HG03060 (cell line): ENCODE results near the gene MED4.

Experiments used
- ATAC-seq: cut with Tn5 transposase; IDR thresholded peaks from one replicate; pipeline ENCODE4 v1.9.1; 2021; ENCODE audit warnings: low read depth, moderate number of reproducible peaks; ENCODE audit not compliant: unreplicated experiment

MED4 gene, protein sequence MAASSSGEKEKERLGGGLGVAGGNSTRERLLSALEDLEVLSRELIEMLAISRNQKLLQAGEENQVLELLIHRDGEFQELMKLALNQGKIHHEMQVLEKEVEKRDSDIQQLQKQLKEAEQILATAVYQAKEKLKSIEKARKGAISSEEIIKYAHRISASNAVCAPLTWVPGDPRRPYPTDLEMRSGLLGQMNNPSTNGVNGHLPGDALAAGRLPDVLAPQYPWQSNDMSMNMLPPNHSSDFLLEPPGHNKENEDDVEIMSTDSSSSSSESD

DNA sequence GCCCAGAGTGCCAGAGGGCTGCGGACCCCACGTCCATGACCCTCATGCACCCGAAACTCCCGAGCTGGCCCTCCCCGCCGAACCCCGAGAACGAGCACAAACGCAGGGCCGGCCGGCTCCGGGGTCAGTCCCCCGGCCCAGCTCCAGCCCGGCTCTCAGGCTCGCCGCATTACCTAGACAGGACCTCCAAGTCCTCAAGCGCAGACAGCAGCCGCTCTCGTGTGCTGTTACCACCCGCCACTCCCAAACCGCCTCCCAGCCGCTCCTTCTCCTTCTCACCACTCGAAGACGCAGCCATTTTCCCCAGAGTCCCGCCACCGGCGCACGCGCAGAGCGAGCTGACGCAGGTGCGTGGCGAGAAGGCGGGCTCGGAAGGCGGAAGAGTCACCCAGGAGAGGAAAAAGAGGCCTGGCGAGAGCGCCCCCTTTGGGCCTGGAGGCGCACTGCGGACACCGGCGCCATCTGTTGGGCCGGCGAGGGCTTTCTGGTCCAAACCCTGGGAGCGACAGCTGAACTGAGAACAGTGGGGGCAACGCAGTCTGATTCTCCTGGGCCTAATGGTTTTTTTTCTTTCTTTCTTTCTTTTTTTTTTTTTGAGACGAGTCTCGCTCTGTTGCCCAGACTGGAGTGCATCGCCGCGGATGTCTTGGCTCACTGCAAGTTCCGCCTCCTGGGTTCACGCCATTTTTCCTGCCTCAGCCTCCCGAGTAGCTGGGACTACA lies at the start of gene MED4:
TSS of gene MED4 (minus strand) at position 324 of the 722 bp plus-strand sequence. CDS start at position 298, 26 bp downstream.
- peak; percentile 83 for ATAC-seq

DNA sequence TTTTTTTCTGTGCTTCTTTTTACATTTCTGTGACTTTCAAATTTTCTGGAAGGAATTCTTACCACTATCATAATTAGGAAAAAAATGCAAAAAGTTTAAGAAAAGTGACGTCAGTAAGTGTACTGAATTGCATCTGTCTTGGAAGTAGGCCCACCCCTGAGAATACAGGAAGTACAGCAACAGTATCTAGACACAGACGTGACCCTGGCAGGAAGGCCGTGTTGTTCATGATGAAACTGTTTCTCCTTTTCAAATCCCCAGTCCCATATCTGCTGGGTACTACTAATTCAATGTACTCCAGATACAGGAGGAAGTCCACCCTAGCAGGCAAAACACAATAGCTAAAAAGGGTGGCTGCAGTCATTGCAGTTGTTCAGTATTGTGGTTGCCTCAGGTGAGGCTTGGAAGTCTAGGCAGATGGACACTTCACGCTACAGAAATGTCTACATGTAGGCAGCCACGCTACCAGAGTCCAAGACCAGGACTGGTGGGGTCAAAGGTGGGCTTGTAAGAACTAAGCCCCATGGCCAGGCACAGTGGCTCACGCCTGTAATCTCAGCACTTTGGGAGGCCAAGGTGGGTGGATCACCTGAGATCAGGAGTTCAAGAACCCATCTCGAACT lies 49.6 kb upstream of the MED4 start:
- no peak for ATAC-seq

DNA sequence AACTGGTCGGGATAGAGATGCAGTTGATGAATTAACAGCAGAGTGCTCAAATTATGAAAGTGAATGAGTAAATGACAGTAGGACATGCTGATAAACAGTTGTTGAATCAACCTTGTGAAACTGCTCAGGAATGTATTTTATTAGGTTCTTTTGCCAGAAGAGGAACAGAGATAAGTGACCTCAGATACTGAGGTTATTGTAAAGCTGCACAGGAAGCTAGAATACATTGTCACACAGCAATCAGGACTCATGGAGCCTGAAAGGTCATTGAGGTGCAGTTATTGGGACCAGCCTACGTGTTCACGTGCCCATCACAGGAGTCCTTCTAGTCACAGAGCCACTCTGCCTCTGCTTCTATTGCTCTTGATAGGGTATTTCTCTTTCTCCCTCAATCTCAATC lies 47.5 kb upstream of the MED4 start:
- ATAC-seq = peak; percentile 72

DNA sequence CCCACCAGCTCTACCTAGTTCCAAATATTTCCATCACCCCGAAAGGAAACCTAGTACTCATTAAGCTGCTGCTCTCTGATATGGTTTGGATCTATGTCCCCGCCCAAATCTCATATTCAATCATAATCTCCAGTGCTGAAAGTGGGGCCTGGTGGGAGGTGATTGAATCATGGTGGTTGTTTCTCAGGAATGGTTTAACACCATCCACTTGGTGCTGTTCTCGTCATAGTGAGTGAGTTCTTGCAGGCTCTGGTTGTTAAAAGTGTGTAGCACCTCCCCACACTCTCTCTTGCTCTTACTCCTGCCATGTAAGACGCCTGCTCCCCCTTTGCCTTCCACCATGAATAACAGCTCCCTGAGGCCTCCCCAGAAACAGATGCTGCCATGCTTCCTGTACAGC lies 43.4 kb upstream of the MED4 start:
- ATAC-seq = no peak

DNA sequence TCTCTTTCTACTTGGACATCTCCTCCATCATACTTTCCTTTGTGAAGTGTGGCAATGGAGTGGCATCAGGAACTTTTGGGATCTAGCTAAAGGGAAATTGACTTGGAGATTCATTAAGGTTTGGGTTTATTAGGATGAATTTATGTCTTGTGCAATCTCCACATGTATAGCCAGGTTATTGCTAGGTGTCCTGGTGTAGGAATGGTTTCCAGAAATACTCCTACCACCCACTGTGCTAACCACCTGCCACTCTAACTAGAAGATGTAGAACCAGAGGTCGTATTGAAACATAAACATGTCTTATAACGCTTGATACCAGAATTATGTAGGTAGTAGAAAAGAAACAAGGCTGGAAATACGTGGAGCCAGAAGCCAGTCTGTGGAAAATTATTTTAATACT lies 38.1 kb upstream of the MED4 start:
- no peak for ATAC-seq

DNA sequence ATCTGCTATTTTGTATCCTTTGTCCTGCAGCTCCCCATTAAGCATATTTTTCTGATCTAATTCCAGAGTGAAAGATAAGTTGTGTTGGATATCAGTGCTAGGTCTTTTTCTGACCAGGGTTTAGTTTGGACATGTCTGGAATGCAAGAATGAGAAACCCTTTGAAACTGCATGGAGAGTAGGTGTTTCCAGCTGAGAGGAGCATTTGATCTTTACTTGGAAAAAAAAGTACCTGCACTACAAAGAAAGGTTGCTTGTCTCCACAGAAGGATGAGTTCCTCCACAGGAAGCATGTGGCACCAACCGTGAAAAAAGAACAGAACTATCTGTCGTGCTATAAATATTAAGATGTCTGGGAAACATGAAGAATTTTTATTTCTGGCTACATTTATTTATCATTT lies 36.6 kb upstream of the MED4 start:
- ATAC-seq = no peak

DNA sequence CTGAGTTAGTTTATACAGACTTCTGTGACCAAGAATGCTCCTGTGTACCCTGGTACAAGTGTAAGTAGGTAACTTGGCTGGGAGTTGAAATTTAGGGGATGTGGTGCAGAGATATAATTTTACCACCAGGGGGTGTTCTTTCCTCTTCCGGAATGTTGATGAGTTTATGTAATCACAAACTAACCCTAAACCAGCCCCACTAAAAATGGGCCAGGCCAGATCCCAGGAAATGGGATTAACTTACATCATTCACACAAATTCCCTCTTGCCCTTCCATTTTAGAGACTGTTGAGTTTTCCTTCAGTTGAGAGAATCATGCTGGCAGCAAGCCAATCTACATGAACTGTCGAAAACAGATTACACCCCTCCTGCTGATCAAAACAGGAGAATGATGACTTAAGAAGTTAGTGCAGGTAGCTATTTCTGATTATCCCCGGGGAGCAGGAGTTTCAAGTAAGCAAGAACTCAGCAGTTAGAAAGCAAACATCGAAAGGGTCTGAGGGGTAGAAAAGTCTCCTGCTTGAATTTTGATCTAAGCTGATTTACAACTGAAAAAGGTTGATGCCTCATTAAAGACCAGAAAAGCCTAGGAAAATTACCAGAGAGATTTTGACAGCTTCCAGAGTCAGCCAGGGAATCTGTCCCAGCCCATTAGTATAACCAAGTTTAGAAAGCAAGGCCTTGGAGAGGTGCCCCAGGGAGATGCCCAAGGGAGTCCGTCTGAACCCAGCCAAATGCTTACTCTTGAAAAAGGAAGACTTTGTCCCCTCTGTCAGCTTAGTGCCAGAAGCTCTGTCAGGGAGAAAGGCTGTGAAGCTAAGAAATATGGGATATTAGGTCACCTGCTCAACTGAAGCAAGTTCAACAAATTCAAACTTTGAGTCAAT lies 32.3 kb upstream of the MED4 start:
- ATAC-seq = no peak

DNA sequence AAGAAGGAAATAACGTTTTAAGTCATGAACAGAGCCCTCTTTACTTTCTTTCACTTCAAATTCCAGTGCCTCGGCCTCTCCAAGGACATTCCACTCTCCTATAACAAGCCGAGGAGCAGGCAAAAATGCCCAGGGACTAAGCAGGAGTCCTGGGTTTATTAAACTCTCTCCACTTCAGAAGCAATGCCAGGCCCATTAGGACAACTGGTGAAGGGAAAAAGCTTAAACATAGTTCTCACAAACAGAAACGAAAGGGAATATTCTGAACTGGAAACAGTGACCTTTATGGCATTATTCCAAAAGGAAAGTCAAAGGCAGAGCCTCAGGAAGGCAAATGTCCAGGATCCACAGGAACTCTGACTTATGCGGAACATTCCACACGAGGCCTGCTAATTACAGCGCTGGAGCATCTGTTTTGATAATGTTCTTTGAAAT lies 30.9 kb upstream of the MED4 start:
- ATAC-seq = no peak

DNA sequence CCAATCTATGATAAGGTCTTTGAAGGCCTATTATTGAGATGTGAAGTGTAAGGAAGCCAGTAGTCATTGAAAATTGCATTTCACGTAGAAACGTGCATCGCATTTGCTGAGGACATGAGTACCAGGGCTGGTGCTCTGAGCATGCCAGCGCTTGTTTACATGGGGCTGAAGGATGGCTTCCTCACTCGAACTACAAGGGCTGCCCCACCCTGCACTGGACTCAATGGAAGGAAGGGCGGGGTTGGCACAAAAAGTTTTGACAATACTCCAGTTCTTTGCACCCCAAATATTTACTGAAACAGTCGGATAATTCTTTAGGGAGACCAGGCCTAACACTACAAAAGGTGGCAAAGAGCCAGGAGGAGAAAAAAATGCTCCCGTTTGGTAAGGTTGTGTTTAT lies 28.9 kb upstream of the MED4 start:
- no peak for ATAC-seq

DNA sequence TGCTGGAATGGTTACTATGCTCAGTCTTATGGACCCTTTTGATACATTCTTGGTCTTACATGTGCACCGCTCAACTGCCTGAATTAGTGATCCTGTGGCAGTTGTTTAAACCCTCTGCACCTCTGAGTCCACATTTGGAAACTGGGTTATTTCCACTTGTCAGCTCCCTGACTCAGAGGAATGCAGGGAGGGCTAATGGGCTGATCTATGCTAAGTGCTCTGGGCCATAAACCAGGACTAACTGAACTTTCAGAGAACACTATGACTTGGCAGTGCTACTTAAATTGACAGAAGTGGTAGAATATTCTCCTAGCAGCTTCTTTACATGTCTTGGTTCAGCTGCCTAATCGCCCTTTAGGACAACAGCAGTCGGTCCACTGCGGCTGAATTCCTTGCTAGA lies 26.8 kb upstream of the MED4 start:
- no peak for ATAC-seq

DNA sequence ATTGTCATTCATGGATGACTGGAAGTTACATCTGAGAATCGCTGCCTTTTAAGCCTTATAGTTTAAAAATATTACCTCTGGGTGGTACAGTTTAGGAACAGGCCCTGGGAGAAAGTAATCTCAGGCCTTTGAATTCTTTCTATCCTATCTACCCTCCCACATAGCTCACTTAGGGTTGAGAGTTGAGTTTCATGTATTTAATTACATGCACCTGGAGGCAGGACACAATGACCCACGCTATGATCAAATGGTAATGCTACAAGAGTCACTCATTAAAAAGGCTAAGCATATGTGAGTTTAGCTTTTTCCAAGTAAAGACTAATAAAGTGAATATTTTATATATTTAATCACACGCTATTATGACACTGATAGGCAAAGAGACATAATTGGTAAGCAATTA lies 25.3 kb upstream of the MED4 start:
- no peak for ATAC-seq

DNA sequence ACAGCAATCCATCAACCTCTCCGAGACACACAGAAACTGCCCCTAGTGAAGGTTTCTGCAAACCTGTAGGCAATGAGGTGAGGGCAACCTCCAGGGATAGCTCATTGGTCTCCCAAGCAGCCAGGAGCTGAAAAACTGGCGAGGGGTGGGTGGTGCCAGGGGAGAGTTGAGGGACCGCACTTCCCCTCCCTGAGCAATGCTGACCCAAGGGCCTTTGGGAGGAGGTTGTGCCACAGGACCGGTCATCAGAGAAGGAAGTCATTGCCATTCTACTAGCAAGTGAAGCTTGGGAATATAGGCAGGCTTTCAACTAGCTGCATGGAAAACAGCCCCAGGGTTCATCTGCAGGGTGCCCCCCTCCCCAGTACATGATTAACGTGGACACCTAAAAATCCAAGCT lies 23.1 kb upstream of the MED4 start:
- ATAC-seq = no peak

DNA sequence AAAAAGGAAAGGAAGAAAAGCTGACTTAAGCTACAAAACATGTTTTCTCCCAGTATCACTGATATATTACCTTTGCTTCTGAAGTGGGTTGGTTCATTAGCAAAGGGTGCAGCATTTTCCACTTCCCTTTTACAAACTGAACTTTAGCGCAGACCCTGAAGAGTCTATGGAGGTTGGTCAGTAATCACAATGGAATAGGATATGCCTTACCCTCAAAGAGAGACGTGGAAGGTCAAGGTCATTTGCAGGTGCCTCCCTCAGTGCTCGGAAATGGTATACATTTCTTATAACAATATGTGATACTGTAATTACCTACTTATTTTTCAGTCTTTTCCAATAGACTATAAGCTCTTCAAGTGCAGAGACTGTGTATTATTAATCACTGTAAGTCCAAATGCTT lies 21.9 kb upstream of the MED4 start:
- no peak for ATAC-seq

DNA sequence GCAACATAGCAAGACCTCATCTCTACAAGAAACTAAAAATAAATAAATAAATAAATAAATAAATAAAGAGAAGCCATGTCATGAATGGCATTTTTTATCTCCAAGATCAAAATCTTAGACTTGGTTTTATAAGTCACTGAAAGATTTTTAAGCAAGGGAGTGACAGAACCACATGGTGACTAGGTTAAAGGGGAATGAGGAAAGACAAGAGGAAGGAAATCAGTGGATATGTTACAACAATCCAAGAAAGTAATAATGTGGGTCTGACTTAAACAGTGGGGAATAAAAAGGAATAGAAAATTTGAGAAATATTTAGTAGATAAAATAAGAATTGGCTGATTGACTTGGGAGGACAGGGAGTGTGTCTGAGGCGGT lies 18.8 kb upstream of the MED4 start:
- no peak for ATAC-seq

DNA sequence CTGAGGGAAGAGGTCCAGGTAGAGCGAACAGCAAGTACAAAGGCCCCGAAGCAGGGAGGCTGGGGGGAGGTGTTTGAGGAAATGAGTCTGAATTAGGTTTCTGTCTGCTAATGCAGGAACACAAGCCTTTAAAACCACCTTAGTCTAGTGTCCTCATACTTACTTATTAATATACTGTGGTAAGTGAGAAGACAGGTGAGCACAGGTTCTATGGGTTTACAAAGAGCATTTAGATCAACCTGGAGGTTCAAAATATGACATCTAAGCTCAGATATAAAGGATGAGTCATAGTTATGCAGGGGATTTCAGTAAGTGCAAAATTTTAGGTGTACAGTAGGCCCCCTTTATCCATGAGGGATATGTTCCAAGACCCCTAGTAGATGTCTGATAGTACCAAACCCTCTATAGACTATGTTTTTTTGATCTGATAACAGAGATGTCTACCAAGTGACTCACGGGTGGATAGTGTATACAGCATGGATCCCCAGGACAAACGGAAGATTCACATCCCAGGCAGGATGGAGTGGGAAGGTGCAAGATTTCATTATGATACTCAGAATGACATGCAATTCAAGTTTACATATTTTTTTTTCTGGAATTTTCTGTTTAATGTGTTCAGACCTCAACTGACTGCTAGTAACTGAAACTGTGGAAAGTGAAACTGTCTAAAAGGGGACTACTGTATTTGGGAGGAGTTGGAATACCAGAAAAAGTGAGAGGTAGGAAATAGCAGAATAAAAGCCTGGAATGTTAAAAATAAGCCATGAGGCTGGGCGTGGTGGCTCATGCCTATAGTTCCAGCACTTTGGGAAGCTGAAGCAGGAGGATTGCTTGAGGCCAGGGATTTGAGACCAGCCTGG lies 18.2 kb upstream of the MED4 start:
- ATAC-seq = no peak

DNA sequence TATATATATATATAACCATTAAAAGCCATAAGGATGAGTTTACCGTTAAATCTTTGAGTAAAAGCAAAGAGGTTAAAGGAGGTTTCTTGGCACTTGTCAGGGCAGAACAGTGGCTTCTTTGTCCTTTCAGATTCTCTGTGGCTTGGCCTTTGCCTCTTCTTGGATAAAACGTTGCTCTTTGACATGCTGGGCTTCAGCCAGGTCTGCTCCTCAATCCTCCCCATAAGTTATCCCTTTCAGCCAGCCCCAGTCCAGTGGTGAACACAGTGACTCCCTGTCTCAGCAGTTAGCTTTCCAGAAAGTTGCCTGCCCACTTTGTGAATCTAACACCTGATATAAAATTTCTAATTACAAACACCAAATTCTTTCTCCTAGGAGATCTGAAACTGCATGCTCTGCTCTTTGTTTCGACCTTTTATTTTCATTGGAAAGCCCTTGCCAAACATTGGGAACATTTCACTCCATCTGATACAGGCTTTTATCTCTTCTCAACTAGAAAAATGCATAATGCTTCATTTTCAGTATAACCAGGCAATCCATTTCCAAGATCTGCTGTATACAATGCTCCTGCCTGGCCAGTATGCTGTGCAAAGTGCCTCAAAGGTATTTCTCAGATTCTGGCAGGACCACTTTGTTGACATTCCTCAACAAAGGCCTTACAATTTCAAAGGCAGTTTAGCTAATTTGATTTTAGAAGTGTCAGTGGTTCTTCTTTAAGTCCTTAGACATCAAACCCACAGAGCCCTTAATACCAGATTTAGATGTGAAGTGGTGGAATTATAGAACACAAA lies 16.2 kb upstream of the MED4 start:
- ATAC-seq = no peak

DNA sequence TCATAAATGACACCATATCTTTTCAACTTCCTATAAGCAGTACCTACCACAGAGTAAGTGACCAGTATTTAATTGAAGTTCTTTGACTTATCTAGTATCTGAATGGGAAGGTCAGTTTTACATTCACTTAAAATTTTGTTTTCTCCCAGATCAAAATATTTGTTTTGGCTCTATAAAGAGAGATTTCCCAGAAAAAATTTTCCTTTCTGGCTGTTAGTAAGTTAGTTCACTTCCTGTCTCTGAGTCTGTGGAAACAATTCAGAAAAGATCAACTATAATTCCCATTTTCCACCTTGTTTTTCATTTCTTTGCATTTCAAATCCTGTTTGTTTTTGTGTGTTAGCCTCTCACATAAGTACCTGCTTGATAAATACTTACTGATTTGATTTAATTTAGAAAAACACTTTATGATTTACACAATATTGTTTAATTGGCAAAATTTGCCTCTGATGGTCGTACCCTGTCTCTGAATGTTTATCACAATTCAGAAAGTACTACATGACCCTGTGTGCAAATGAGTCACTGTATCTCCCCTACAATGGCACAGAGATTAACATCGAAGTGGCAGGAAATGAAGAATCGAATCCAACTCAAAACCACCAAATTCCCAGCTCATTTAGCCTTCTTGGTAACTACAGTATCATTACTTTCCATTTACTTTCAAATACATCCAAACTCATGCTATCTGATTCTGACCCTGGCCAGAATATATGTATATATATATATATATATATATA lies 15.4 kb upstream of the MED4 start:
- no peak for ATAC-seq

DNA sequence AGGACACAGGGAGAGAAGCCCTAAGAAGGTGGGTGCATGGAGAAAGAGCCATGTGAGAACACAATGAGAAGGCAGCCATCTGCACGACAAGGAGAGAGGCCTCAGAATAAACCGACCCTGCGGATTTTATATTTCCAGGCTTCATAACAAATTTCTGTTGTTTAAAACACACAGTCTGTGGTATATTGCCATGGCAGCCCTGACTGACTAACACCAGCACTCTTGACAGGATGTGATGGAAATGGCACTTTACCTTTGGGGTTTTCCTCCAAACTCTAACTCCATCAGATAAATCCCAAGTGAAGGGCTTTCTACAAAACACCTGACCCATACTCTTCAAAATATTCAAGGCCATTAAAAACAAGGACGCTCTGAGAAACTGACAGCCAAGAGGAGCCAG lies 13.2 kb upstream of the MED4 start:
- ATAC-seq = no peak

DNA sequence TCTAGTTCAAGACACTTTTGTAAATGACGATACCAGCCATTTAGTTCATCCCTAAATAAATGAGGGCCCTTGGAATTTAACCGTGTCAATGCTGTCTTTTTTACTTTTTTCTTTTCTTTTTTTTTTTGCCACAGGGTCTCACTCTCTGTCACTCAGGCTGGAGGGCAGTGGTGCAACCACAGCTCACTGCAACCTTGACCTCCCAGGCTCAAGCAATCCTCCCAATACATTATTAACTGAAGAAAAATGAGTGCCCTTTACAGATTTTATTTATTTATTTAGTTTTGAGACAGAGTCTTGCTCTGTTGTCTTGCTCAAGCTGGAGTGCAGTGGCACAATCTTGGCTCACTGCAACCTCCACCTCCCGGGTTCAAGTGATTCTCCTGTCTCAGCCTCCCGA lies 2.9 kb upstream of the MED4 start:
- no peak for ATAC-seq
